GM18951 (cell line): ENCODE measurements around the gene CCDC142.
"Not testable (repeated sequence)": the region's sequence is repeated elsewhere in the genome, so short reads cannot be mapped to it uniquely, and the experiment has no call there.

Experiments
- POLR2A ChIP-seq: IDR thresholded peaks from 4 replicates; pipeline ENCODE4 v1.6.1; 2011; ENCODE audit warnings: mild to moderate bottlenecking; ENCODE audit not compliant: insufficient read length, insufficient read depth; ENCODE audit errors: extremely low read depth
- in situ Hi-C: fragments of 300-500 bp; cut with MboI; formaldehyde crosslinking; loops from one replicate; pipeline ENCODE4 v1.12.0; 2022; ENCODE audit warnings: low sequenced_read_pairs, mixed read lengths, inconsistent platforms; ENCODE audit not compliant: unreplicated experiment

CCDC142 gene

GRCh38 chr2:74481961-74482800, 617 bp downstream of the CCDC142 start:
- TF ChIP-seq POLR2A, result no peak
- in situ Hi-C loops, result no loop called here

GRCh38 chr2:74481431-74481830, 1.4 kb downstream of the CCDC142 start:
- no peak for TF ChIP-seq POLR2A
- in situ Hi-C loops, result no loop called here

- TF ChIP-seq POLR2A, result no peak
- in situ Hi-C loops, result no loop called here
Measured at GRCh38 chr2:74474899-74475298, 7.9 kb downstream of the CCDC142 start.

GRCh38 chr2:74474481-74474880, 8.3 kb downstream of the CCDC142 start:
- in situ Hi-C loops, result no loop called here
- TF ChIP-seq POLR2A, result no peak

GRCh38 chr2:74472945-74473258, 9.9 kb downstream of the CCDC142 start:
- in situ Hi-C loops, result no loop called here
- TF ChIP-seq POLR2A, result no peak

- TF ChIP-seq POLR2A, result peak; percentile 87
- in situ Hi-C loops, result no loop called here
Measured at GRCh38 chr2:74472086-74472944, 10.5 kb downstream of the CCDC142 start, which contains the start of gene MRPL53. MRPL53 (minus strand) TSS chr2:74472680; CDS start chr2:74472660, 20 bp downstream.

GRCh38 chr2:74471332-74472065, 11.3 kb downstream of the CCDC142 start:
- in situ Hi-C loops, result no loop called here

GRCh38 chr2:74470742-74471141, 12.1 kb downstream of the CCDC142 start:
- in situ Hi-C loops, result not testable (repeated sequence)

More at GRCh38 chr2:74471332-74472065, 11.3 kb downstream of the CCDC142 start:
- TF ChIP-seq POLR2A, result no peak

GRCh38 chr2:74464406-74464805, 18.4 kb downstream of the CCDC142 start:
- in situ Hi-C loops, result no loop called here
- no peak for TF ChIP-seq POLR2A

GRCh38 chr2:74462786-74463105, 20.1 kb downstream of the CCDC142 start:
- in situ Hi-C loops, result no loop called here

GRCh38 chr2:74462054-74462785, 20.6 kb downstream of the CCDC142 start:
- in situ Hi-C loops, result no loop called here
- no peak for TF ChIP-seq POLR2A

More at GRCh38 chr2:74462786-74463105, 20.1 kb downstream of the CCDC142 start:
- no peak for TF ChIP-seq POLR2A

GRCh38 chr2:74461187-74462053, 21.4 kb downstream of the CCDC142 start:
- in situ Hi-C loops, result no loop called here

GRCh38 chr2:74460187-74460586, 22.6 kb downstream of the CCDC142 start:
- in situ Hi-C loops, result not testable (repeated sequence)

More at GRCh38 chr2:74461187-74462053, 21.4 kb downstream of the CCDC142 start:
- peak; percentile 10 for TF ChIP-seq POLR2A
